D721Med (cell line): ENCODE measurements around the gene TEX2.

ENCODE experiments used
- DNase-seq: peaks from one replicate; pipeline ENCODE4 v3.0.0; 2011; ENCODE audit warnings: low spot score; ENCODE audit not compliant: insufficient read length
- FAIRE-seq: peaks from 2 replicates; lab custom pipeline; 2011; peaks lifted over from hg19 to GRCh38; lab: Jason Lieb, UNC
- TF ChIP-seq, protein P1 (sequence below): IDR thresholded peaks from 2 replicates; pipeline ENCODE4 v1.5.1; 2012; ENCODE audit warnings: mild to moderate bottlenecking, control low read depth; ENCODE audit not compliant: insufficient read depth; ENCODE audit errors: missing control alignments

TEX2 gene

GRCh38 chr17:64148017-64148631 is 114.9 kb downstream of the TEX2 start:
- no peak for DNase-seq
- no peak for FAIRE-seq
- TF ChIP-seq, protein P1, sequence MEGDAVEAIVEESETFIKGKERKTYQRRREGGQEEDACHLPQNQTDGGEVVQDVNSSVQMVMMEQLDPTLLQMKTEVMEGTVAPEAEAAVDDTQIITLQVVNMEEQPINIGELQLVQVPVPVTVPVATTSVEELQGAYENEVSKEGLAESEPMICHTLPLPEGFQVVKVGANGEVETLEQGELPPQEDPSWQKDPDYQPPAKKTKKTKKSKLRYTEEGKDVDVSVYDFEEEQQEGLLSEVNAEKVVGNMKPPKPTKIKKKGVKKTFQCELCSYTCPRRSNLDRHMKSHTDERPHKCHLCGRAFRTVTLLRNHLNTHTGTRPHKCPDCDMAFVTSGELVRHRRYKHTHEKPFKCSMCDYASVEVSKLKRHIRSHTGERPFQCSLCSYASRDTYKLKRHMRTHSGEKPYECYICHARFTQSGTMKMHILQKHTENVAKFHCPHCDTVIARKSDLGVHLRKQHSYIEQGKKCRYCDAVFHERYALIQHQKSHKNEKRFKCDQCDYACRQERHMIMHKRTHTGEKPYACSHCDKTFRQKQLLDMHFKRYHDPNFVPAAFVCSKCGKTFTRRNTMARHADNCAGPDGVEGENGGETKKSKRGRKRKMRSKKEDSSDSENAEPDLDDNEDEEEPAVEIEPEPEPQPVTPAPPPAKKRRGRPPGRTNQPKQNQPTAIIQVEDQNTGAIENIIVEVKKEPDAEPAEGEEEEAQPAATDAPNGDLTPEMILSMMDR, result no peak

DNA sequence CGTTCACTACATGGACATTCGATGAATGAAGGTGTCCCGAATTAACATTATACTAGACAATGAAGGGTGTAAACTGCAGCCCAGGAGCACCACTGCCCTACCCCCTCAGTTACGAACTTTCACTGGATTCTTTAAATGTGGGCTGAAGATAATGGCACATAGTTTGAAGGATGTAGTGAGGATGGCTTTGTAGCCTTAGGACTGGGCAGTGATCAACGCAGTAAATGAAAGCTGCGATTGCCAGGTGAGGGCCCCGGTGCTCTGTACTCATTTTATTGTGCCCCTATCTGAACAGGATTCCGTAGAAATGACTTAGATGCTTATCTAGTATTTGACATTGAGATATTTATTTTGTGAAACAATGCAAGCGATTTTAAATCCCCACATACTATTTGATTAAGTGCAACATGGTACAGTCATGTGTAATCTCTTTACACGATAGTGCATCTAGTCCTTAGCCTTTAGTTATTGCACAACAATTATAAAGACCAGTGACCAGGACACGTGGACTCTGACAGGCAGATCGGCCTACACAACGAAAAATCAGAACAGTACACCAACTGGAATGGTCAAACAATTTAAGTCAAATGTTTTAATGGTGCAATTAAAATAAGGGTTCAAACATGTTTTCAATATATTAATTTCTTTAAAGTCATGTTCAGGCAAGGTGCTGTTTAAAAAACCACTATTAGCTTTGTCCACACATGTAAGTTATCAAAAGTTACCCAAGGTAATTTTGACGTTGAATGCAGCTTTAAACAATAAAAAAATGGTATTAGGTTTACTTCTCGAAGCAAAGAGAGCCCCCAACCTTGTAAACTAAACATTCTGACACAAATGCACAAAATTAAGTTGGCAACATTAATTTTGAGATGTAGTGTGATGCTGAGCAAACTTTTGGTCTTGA is 115.7 kb downstream of the TEX2 start:
- no peak for DNase-seq
- TF ChIP-seq, protein P1, result no peak
- FAIRE-seq, result no peak

DNA sequence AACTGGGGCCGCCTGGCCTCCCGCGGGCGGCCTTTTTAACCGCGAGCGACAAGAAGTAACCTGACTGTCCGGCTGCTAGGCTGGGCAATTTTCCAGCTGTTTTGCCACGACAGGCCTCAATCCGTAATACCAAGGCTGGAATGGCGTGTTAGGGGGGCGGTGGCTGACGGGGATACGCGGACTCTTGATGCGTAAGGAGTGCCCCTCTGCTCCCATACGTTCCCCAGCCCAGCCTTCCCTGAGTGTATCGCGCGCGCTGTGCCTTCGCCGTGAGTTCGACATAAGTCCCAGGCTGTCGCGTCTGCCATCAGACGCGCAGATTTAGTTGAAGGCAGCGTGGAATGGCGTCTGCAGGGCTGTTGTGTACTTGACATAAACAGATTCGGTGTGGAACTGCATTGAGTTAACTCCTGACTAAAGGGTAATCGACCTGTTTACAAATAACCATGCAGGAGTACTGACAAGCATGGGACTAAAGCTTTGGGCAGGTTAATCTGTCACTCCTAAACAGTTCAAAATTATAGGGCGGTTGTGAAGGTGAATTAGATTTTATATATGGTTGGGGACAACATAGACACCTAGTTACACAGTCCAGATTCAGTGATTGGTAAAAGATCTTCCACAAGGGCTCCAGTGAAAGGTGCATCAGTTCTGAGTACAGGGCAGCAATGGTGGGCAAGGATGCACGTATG is 116.5 kb downstream of the TEX2 start:
- TF ChIP-seq, protein P1, result no peak
- FAIRE-seq, result no peak
- DNase-seq, result no peak

DNA sequence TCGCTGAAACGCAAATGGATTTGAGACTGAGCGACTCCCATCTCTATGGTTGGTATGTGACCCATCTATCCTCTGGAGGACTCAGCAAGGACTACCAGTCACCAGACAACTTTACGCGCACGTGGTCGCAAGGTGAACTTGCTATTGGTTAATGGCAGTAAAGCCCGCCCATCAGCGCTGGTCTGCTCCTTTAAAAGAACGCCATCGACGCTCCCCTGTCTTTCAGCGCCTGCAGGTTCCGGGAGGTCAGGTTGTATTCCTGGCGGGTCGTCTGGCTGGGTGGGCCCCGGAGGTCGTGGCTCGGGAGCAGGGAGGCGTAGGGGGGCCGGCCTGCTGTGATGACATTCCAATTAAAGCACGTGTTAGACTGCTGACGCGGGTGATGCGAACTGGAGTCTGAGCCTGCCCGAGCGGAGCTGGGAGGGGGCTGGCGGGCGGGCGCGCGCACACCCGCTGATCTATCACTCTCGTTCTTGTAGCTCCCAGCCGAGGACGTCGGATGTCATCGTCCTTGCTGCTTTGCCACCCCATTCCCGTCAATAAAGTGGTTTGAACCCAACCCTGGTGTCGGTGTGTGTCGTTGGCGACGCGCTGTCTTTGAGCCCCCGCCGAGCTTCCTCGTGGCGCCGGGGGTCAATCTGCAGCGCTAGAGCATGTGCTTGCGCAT is 117.2 kb downstream of the TEX2 start:
- FAIRE-seq (peak; percentile 68), DNase-seq (peak; percentile 81)
- TF ChIP-seq, protein P1, result no peak

DNA sequence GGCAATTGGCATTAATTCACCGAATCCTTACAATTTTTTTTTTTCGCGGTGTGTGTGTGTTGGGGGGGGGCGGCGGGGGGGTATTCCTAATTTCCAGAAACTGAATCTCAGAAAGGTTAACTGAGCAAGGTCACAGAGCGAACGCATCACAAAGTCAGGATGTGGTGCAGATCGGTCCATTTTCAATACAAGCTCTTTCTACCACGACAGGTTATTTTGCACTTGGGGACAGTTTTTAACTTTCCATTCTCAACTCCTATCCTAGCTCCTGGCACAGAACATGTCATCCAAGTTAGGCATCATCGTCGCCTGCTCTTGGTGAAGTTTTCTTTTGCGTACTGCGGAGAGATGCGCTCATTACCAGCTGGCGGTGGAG is 117.7 kb downstream of the TEX2 start:
- FAIRE-seq (no peak), DNase-seq (no peak)
- TF ChIP-seq, protein P1, result no peak

DNA sequence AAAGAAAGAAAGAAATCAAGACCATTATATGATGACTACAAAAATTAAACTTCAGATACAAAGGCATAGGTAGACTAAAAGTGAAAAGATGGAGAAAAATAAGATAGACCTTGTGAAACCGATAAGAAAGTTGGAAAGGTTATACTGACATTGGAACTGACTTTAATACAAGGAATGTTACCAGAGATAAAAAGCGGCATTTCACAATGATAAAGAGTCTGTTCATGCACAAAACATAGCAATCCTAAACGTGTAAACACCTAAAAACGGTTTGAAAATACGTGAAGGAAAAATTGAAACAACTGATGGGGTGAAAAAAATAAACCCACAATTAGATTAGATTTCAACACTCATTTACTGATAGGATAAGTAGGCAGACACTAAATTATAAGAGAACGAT is 123.5 kb downstream of the TEX2 start:
- TF ChIP-seq, protein P1, result no peak
- DNase-seq (no peak), FAIRE-seq (no peak)
